HG02571 (cell line): ENCODE measurements around the gene ZRANB3.
"Not testable (repeated sequence)": the region's sequence is repeated elsewhere in the genome, so short reads cannot be mapped to it uniquely, and the experiment has no call there.

ENCODE experiments used
- ATAC-seq: cut with Tn5 transposase; IDR thresholded peaks from one replicate; pipeline ENCODE4 v1.9.1; 2021; ENCODE audit warnings: mild to moderate bottlenecking, moderate library complexity; ENCODE audit not compliant: unreplicated experiment

ZRANB3 gene

DNA sequence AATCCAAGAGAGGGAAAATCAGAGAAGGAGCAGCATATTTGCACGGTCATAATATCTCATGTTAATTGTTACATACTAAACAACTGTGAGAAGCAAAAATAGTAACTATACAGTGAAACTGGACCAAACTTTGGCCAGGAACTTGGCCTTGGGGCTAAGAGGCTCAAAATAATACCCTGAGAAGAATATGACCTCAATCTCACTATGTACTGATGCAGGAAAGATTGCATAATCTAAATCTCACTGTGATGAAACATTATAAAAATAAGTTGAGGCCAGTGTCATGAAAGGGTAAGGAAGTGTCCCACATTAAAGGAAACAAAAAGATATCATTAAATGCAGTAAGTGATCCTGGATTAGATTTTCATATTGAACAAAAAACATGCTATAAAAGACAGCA lies 36.5 kb downstream of the ZRANB3 start:
- ATAC-seq = no peak

GRCh38 chr2:135490376-135490775 lies 40.6 kb downstream of the ZRANB3 start:
- ATAC-seq = no peak

GRCh38 chr2:135485441-135485840 lies 45.6 kb downstream of the ZRANB3 start:
- no peak for ATAC-seq

DNA sequence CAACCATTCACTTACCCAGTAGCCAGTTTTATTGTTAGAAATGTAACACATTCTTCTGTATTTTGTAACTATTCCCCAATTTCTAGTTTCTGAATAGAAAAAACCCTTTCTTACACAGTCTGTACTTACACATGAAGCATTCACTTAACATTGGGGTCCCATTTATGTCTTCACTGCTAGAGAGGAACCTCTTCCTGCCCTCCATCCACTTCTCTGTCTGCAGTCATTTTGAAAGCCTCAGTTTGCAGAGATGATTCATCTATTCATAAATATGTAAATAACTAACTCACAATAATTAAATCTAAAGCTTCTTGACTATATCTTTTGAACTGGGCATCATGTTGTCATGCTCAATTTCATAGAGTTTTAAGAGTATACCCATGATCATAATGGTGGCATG lies 55.9 kb downstream of the ZRANB3 start:
- ATAC-seq = no peak

DNA sequence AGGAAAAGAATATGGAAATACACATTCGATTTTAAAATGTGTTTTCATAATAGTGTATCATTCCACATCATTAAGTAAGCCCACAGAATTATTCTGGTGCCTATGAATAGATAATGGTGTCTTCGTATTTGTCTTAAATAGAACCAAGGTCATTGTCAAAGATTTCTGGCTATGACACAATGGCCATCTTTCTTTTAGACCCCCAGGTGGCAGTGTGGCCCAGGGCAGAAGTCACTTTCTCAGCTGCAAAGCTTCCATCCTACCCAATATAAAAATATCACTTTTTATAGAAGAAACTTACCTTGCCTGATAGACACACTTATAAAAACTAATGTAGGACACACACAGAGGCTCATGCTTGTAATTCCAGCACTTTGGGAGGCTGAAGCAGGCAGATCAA lies 57.5 kb downstream of the ZRANB3 start:
- ATAC-seq = no peak

GRCh38 chr2:135471106-135471505 lies 59.9 kb downstream of the ZRANB3 start:
- ATAC-seq = no peak

DNA sequence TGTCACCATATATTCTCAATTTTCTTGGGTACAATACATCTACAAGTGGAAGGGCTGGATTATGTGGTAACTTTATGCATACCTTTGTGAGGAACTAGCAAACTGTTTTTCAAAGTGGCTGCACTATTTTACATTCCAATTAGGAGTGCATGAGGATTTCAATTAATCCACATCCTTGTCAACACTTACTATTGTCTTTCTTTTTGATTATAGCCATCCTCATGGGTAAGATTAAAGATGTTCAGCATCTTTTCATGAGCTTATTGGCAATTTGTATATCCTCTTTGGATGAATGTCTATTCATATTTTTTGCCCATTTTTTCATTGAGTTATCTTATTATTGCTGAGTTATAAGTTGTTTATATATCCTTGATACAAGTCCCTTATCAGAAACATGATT lies 73.7 kb downstream of the ZRANB3 start:
- no peak for ATAC-seq

GRCh38 chr2:135456835-135457234 lies 74.2 kb downstream of the ZRANB3 start:
- no peak for ATAC-seq

- ATAC-seq = no peak
Observed at GRCh38 chr2:135456431-135456830, 74.6 kb downstream of the ZRANB3 start.

DNA sequence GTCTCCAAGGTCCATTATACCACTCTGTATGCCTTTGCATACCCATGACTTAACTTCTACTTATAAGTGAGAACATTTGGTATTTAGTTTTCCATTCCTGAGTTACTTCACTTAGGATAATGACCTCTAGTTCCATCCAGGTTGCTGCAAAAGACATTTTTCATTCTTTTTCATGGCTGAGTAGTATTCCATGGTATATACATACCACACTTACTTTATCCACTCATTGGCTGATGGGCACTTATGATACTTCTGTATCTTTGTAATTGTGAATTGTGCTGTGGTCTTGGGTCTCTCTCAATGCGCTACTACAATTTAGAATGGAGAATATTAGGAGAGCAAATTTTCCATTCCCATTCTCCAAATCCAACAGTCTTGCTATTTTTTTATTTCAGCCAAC lies 76.4 kb downstream of the ZRANB3 start:
- no peak for ATAC-seq

GRCh38 chr2:135453027-135453426 lies 78.0 kb downstream of the ZRANB3 start:
- not testable (repeated sequence) for ATAC-seq

GRCh38 chr2:135451966-135452365 lies 79.1 kb downstream of the ZRANB3 start:
- no peak for ATAC-seq

GRCh38 chr2:135443013-135443412 lies 88.0 kb downstream of the ZRANB3 start:
- not testable (repeated sequence) for ATAC-seq

- not testable (repeated sequence) for ATAC-seq
Observed at GRCh38 chr2:135435155-135435554, 95.9 kb downstream of the ZRANB3 start.

GRCh38 chr2:135424849-135425248 lies 106.2 kb downstream of the ZRANB3 start:
- no peak for ATAC-seq

DNA sequence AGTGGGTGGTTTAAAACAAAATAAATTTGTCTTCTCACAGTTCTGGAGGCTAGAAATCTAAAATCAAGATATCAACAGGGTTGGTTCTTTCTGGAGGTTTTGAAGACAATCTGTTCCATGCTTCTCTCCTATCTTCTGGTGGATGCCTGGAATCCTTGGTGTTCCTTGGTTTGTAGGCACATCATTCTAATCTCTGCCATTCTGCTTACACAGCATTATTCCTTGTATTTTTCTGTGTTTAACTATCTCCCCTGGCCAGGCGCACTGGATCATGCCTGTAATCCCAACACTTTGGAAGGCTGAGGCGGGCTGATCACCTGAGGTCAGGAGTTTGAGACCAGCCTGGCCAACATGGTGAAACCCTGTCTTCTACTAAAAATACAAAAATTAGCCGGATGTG lies 108.1 kb downstream of the ZRANB3 start:
- no peak for ATAC-seq

DNA sequence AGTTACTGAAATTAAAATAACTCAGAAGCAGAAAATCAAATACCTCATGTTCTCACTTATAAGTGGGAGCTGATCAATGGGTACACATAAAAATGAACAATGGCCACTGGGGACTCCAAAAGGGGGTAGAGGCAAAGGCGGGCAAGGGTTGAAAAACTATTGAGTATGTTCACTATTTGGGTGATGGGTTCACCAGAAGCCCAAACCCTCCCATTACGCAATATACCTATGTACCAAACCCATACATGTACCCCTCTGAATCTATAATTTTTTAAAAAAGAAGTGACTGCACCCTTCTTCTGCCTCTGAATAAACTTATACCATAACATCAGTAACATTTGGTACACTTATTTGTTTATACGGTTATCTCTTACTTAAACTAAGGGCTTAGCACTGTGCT lies 119.4 kb downstream of the ZRANB3 start:
- no peak for ATAC-seq

- ATAC-seq = no peak
Observed at GRCh38 chr2:135409436-135409835, 121.6 kb downstream of the ZRANB3 start.

DNA sequence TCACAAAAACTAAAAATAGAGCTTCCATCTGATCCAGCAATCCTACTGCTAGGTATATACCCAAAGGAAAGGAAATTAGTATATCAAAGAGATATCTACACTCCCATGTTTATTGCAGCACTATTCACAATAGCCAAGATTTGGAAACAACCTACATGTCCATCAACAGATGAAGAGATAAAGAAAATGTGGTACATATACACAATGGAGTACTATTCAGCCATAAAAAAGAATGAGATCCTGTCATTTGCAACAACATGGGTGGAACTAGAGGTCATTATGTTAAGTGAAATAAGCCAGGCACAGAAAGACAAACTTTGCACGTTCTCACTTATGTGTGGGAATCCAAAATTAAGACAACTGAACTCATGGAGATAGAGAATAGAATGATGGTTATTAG lies 134.8 kb downstream of the ZRANB3 start:
- ATAC-seq = not testable (repeated sequence)

DNA sequence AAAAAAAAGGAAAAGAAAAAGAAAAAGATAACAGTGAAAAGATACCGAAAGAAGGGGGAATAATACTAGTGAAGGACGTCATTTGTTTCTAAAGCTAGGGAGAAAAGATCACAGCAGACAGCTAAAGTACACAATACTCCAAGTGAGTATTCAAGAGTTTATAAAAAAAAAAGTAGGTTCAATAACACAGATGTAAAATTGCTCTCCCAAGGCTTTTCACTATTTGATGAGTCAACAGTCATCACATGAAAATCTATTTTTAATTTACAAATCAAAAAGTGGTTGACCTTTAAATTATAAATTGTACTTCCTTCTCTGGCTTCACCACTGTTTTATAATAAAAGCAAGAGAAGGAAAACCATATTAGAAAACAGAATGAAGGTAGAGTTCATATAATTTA lies 144.0 kb downstream of the ZRANB3 start:
- ATAC-seq = no peak

GRCh38 chr2:135378591-135378990 lies 152.4 kb downstream of the ZRANB3 start:
- ATAC-seq = no peak

- ATAC-seq = no peak
Observed at GRCh38 chr2:135373702-135374101, 157.3 kb downstream of the ZRANB3 start.

- no peak for ATAC-seq
Observed at GRCh38 chr2:135349941-135350340, 181.1 kb downstream of the ZRANB3 start.
